Measurements from ENCODE around the gene SUSD2. TPM values are rescaled to one million over a fixed set of nuclear protein-coding genes. Genes with fewer than 3 reads are reported as not detected.
"Not testable (repeated sequence)": the region's sequence is repeated elsewhere in the genome, so short reads cannot be mapped to it uniquely, and the experiment has no call there.

SUSD2 gene
- 1 to 10 TPM; 4.2 to 7.6 TPM for total RNA-seq

- 59 to 80% methylated on average over 2 to 28 of the region's 35 CpGs for WGBS, 2 donors
Observed at GRCh38 chr22:24181088-24181995, at the start of gene SUSD2. Gene SUSD2 (plus strand): TSS chr22:24181487. CDS start chr22:24181520, 33 bp downstream.

DNA sequence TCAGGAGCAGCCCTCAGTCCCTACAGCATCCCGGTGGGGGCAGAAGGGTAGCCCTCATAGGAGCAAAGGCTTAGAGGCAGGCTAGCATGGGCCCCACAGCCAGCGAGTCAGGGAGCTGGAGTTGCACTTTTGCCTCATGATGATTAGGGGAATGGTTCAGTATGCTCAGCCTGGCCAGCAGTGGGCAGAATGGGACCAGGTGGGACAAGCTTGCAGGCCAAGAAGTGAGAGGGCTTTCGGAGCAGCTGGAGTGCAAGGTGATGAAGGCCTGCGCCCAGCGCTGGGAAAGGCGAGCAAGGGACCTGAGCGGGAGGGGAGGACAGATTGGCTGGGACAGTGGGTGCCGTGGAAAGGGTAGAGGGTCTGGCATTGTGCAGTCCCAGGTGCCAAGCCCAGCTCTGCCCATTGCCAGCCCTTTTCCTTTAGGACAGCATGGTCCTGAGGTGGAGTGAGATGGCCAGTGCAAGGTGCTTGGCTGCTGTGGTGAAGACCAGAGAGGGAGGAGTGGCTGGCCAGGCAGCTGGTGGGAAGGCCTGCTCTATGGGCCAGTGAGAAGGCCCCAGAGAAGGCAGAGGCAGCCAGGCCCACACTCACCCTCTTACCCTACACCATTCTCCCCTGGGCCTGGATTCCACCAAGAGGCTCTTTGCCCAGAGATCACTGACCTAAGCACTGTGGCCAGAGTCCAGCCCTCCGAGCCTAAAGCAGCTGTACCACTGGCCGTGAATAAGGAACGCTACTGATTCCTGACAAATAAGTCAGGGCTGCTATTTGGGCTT, 47.9 kb upstream of the SUSD2 start:
- Histone ChIP-seq H3K9me3 (no peaks in the 10 kb centered on the region), H3K27me3 (no peaks in the 10 kb centered on the region), H3K27ac (no peak overlapping the region), H3K36me3 (replicated peaks in 1 of 2; ENCODE audit: insufficient read depth in 1 of 2, low read depth in 2 of 2) (peaks cover 0 to 6% of the 10 kb centered on the region in 2 donors), H3K4me1 (no peaks in the 10 kb centered on the region), H3K4me3 (no peak overlapping the region)
- intact Hi-C loops (cut with DNase I): no loop called here
- TF ChIP-seq POLR2A (IDR thresholded peaks at IDR 0.05) (no peak), CTCF (IDR thresholded peaks at IDR 0.05) (peak in 3 of 7 experiments; percentile 13 to 19 (median 16))
- ATAC-seq (no peak), DNase-seq (no peak)
- WGBS, 2 donors: 88 to 93% methylated on average over 11 of the region's 11 CpGs

More at GRCh38 chr22:24181088-24181995, at the start of gene SUSD2:
- ATAC-seq: peak; percentile 34
- Histone ChIP-seq H3K36me3 (replicated peaks in 1 of 2; ENCODE audit: insufficient read depth in 1 of 2, low read depth in 2 of 2) (no peaks in the 10 kb centered on the region), H3K4me1 (peaks cover 4% of the 10 kb centered on the region), H3K4me3 (no peak within 1 kb of the TSS), H3K27me3 (no peaks in the 10 kb centered on the region), H3K27ac (no peak within 1 kb of the TSS), H3K9me3 (no peaks in the 10 kb centered on the region)
- DNase-seq: peak in 2 of 4 donors; percentile 54
- intact Hi-C loops (cut with DNase I): no loop called here
- TF ChIP-seq CTCF (IDR thresholded peaks at IDR 0.05): no peak
- no peak for TF ChIP-seq POLR2A (IDR thresholded peaks at IDR 0.05)

GRCh38 chr22:24134090-24134846, 47.0 kb upstream of the SUSD2 start:
- ATAC-seq: no peak

DNA sequence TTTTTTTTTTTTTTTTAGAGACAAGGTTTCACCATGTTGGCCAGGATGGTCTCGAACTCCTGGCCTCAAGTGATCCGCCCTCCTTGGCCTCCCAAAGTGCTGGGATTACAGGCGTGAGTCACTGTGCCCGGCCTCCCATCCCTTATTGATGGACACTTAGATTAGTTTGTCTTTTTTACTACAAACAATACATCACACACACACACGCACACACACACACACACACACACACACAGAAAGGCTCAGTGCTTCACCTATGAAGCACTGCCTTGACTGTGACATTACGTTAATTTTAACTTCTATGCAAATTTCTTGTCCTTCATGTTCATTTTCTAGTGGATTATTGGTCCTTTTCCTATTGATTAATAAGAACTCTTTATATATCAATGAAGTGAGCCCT, 44.8 kb upstream of the SUSD2 start:
- H3K4me1 ChIP-seq; ATAC-seq; H3K27me3 ChIP-seq; DNase-seq; H3K9me3 ChIP-seq; intact Hi-C loops (cut with DNase I); H3K27ac ChIP-seq; H3K4me3 ChIP-seq; H3K36me3 ChIP-seq (replicated peaks in 1 of 2; ENCODE audit: insufficient read depth in 1 of 2, low read depth in 2 of 2): not testable (repeated sequence)
- 90 to 92% methylated on average over 6 of the region's 6 CpGs for WGBS, 2 donors

More at GRCh38 chr22:24134090-24134846, 47.0 kb upstream of the SUSD2 start:
- no peaks in the 10 kb centered on the region for H3K9me3 ChIP-seq
- no peak for TF ChIP-seq POLR2A (IDR thresholded peaks at IDR 0.05)
- no peak for TF ChIP-seq CTCF (IDR thresholded peaks at IDR 0.05)
- peak in 1 of 4 donors; percentile 67 for DNase-seq
- no peak overlapping the region for H3K27ac ChIP-seq
- 73 to 86% methylated on average over 18 to 22 of the region's 22 CpGs for whole genome bisulfite sequencing, 2 donors
- peaks cover 0 to 6% of the 10 kb centered on the region in 2 donors for H3K36me3 ChIP-seq (replicated peaks in 1 of 2; ENCODE audit: insufficient read depth in 1 of 2, low read depth in 2 of 2)
- H3K4me1 ChIP-seq: no peaks in the 10 kb centered on the region
- no peak overlapping the region for H3K4me3 ChIP-seq
- intact Hi-C loops (cut with DNase I): no loop called here
- H3K27me3 ChIP-seq: no peaks in the 10 kb centered on the region
